Measurements from ENCODE around the gene ZNF575.

ZNF575 gene

DNA sequence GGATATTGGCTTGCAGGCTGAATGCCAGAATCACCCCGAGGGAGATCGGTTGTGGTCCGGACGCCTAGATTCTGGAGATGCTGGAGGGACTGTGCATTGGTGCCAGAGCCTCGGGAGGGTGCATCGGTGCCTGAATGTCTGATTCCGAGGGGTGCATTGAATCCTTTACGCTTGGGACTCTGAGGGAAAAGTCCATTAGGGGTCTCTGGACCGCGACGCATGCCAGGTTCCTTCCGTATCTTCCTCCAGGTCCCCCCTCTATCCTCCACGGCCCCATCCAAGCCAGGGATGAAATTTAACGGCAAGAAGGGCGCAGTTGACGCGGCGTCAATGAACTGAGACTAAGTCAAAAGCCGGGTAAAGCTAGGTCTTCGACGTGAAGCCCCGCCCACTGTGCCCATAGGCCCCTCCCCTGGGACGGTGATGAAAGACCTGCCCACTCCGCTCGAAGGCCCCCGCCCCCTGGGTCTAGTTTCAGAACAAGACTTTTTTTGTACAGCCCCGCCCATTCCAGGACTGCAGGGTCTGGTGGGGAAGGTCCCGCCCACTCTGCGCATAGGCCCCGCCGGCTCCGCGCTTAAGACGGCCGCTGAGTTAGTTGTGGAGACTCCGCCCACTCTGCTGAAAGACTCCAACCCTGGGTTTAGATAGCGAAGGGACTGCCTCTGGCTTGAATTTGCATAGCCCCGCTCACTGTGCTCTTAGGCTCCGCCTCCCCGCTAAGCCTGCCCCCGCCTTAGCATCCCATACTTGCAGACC is 737 bp downstream of the ZNF575 start (continued):
- TF ChIP-seq, protein P1, sequence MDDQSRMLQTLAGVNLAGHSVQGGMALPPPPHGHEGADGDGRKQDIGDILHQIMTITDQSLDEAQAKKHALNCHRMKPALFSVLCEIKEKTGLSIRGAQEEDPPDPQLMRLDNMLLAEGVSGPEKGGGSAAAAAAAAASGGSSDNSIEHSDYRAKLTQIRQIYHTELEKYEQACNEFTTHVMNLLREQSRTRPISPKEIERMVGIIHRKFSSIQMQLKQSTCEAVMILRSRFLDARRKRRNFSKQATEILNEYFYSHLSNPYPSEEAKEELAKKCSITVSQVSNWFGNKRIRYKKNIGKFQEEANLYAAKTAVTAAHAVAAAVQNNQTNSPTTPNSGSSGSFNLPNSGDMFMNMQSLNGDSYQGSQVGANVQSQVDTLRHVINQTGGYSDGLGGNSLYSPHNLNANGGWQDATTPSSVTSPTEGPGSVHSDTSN (CRISPR knock-in tag; IDR thresholded peaks at IDR 0.05) = 0 out of 2 replicates have a peak, but pooled peaks have one; percentile 21
- TF ChIP-seq ZNF624 (tag by site-specific recombination; IDR thresholded peaks at IDR 0.05) (no peak), KLF16 (tag by site-specific recombination; IDR thresholded peaks at IDR 0.05) (peak; percentile 70), ZXDB (tag by site-specific recombination; IDR thresholded peaks at IDR 0.05) (peak; percentile 42), ZNF10 (tag by site-specific recombination; IDR thresholded peaks at IDR 0.05) (peak; percentile 15; the same call in 1 of the 2 replicates), KLF1 (tag by site-specific recombination; IDR thresholded peaks at IDR 0.05) (peak; percentile 92), ZNF747 (tag by site-specific recombination; IDR thresholded peaks at IDR 0.05) (no peak), ZNF140 (tag by site-specific recombination; IDR thresholded peaks at IDR 0.05) (no peak), OSR2 (tag by site-specific recombination; IDR thresholded peaks at IDR 0.05) (no peak), ZNF585B (tag by site-specific recombination; IDR thresholded peaks at IDR 0.05) (no peak), ZNF768 (tag by site-specific recombination; IDR thresholded peaks at IDR 0.05) (0 out of 2 replicates have a peak, but pooled peaks have one; percentile 16), ZNF24 (tag by site-specific recombination; IDR thresholded peaks at IDR 0.05) (0 out of 2 replicates have a peak, but pooled peaks have one; percentile 24), EGR2 (tag by site-specific recombination; IDR thresholded peaks at IDR 0.05; ENCODE audit: low read depth) (peak; percentile 74), YY1 (tag by site-specific recombination; IDR thresholded peaks at IDR 0.05) (no peak), ZBTB48 (tag by site-specific recombination; IDR thresholded peaks at IDR 0.05) (peak; percentile 66), ZNF596 (tag by site-specific recombination; IDR thresholded peaks at IDR 0.05) (0 out of 2 replicates have a peak, but pooled peaks have one; percentile 9), ZNF777 (tag by site-specific recombination; IDR thresholded peaks at IDR 0.05; ENCODE audit: borderline replicate concordance) (peak; percentile 87), ZNF654 (tag by site-specific recombination; IDR thresholded peaks at IDR 0.05; ENCODE audit: low read depth) (no peak), ZNF792 (tag by site-specific recombination; IDR thresholded peaks at IDR 0.05) (no peak), TRIM28 (IDR thresholded peaks at IDR 0.05; ENCODE audit: borderline replicate concordance, low read length) (no peak), ZNF558 (tag by site-specific recombination; IDR thresholded peaks at IDR 0.05) (peak; percentile 60; the same call in 1 of the 2 replicates), ZFP69B (tag by site-specific recombination; IDR thresholded peaks at IDR 0.05) (peak; percentile 74), ZNF133 (tag by site-specific recombination; IDR thresholded peaks at IDR 0.05) (no peak), BCL11A (tag by site-specific recombination; IDR thresholded peaks at IDR 0.05; ENCODE audit: low read depth) (0 out of 2 replicates have a peak, but pooled peaks have one; percentile 5), GLIS2 (tag by site-specific recombination; IDR thresholded peaks at IDR 0.05) (peak; percentile 89; the same call in 1 of the 2 replicates), ZBTB1 (tag by site-specific recombination; IDR thresholded peaks at IDR 0.05) (no peak)
- TF ChIP-seq, protein P2, sequence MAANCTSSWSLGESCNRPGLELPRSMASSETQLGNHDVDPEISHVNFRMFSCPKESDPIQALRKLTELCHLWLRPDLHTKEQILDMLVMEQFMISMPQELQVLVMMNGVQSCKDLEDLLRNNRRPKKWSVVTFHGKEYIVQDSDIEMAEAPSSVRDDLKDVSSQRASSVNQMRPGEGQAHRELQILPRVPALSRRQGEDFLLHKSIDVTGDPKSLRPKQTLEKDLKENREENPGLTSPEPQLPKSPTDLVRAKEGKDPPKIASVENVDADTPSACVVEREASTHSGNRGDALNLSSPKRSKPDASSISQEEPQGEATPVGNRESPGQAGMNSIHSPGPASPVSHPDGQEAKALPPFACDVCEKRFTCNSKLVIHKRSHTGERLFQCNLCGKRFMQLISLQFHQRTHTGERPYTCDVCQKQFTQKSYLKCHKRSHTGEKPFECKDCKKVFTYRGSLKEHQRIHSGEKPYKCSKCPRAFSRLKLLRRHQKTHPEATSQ (tag by site-specific recombination; IDR thresholded peaks at IDR 0.05) = 0 out of 2 replicates have a peak, but pooled peaks have one; percentile 39
- TF ChIP-seq, protein P3, sequence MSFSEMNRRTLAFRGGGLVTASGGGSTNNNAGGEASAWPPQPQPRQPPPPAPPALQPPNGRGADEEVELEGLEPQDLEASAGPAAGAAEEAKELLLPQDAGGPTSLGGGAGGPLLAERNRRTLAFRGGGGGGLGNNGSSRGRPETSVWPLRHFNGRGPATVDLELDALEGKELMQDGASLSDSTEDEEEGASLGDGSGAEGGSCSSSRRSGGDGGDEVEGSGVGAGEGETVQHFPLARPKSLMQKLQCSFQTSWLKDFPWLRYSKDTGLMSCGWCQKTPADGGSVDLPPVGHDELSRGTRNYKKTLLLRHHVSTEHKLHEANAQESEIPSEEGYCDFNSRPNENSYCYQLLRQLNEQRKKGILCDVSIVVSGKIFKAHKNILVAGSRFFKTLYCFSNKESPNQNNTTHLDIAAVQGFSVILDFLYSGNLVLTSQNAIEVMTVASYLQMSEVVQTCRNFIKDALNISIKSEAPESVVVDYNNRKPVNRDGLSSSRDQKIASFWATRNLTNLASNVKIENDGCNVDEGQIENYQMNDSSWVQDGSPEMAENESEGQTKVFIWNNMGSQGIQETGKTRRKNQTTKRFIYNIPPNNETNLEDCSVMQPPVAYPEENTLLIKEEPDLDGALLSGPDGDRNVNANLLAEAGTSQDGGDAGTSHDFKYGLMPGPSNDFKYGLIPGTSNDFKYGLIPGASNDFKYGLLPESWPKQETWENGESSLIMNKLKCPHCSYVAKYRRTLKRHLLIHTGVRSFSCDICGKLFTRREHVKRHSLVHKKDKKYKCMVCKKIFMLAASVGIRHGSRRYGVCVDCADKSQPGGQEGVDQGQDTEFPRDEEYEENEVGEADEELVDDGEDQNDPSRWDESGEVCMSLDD (tag by site-specific recombination; IDR thresholded peaks at IDR 0.05) = peak; percentile 72
- TF ChIP-seq, protein P4, sequence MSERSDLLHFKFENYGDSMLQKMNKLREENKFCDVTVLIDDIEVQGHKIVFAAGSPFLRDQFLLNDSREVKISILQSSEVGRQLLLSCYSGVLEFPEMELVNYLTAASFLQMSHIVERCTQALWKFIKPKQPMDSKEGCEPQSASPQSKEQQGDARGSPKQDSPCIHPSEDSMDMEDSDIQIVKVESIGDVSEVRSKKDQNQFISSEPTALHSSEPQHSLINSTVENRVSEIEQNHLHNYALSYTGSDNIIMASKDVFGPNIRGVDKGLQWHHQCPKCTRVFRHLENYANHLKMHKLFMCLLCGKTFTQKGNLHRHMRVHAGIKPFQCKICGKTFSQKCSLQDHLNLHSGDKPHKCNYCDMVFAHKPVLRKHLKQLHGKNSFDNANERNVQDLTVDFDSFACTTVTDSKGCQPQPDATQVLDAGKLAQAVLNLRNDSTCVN (tag by site-specific recombination; optimal IDR thresholded peaks at IDR 0.05) = no peak
- TF ChIP-seq, protein P5, sequence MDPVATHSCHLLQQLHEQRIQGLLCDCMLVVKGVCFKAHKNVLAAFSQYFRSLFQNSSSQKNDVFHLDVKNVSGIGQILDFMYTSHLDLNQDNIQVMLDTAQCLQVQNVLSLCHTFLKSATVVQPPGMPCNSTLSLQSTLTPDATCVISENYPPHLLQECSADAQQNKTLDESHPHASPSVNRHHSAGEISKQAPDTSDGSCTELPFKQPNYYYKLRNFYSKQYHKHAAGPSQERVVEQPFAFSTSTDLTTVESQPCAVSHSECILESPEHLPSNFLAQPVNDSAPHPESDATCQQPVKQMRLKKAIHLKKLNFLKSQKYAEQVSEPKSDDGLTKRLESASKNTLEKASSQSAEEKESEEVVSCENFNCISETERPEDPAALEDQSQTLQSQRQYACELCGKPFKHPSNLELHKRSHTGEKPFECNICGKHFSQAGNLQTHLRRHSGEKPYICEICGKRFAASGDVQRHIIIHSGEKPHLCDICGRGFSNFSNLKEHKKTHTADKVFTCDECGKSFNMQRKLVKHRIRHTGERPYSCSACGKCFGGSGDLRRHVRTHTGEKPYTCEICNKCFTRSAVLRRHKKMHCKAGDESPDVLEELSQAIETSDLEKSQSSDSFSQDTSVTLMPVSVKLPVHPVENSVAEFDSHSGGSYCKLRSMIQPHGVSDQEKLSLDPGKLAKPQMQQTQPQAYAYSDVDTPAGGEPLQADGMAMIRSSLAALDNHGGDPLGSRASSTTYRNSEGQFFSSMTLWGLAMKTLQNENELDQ (tag by site-specific recombination; IDR thresholded peaks at IDR 0.05; ENCODE audit: low read depth) = no peak
- TF ChIP-seq, protein P6, sequence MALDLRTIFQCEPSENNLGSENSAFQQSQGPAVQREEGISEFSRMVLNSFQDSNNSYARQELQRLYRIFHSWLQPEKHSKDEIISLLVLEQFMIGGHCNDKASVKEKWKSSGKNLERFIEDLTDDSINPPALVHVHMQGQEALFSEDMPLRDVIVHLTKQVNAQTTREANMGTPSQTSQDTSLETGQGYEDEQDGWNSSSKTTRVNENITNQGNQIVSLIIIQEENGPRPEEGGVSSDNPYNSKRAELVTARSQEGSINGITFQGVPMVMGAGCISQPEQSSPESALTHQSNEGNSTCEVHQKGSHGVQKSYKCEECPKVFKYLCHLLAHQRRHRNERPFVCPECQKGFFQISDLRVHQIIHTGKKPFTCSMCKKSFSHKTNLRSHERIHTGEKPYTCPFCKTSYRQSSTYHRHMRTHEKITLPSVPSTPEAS (tag by site-specific recombination; IDR thresholded peaks at IDR 0.05) = no peak

All from HEK293 (cell line).